ENCODE results near the gene ATAD3C.
A peak's percentile ranks its signal among the peaks of the same experiment; 100 is the strongest.

Gene ATAD3C

DNA sequence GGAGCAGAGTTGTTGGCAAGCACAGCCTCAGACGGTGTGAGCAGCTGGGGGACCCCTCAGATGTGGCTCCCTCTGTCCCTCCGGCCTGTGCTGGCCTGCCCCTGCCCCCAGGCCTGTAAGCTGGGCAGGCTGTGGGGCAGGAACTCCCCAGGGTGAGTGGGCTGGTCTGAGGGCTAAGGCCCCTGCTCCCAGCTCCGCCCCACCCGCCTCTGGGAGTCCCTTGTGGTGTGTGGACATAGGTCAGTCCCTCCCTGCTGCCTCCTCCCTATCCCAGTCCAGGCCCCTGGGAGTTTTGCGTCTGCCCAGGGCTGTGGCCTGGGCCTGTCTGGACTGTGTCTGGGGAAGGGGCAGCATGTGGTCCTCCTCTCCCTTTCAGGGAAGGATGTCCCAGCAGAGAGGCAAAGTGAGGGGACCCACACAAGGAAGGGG lies 17.6 kb upstream of the ATAD3C start:
- DNase-seq (ENCODE audit: low read depth in 2 of 2) = no peak

- no peak for DNase-seq (ENCODE audit: low read depth in 2 of 2)
Observed at GRCh38 chr1:1432274-1432950, 17.1 kb upstream of the ATAD3C start.

GRCh38 chr1:1432951-1433803 lies 16.3 kb upstream of the ATAD3C start:
- DNase-seq (ENCODE audit: low read depth in 2 of 2) = no peak

- DNase-seq (ENCODE audit: low read depth in 2 of 2) = peak; percentile 57 to 63
Observed at GRCh38 chr1:1433804-1434130, 15.7 kb upstream of the ATAD3C start.

DNA sequence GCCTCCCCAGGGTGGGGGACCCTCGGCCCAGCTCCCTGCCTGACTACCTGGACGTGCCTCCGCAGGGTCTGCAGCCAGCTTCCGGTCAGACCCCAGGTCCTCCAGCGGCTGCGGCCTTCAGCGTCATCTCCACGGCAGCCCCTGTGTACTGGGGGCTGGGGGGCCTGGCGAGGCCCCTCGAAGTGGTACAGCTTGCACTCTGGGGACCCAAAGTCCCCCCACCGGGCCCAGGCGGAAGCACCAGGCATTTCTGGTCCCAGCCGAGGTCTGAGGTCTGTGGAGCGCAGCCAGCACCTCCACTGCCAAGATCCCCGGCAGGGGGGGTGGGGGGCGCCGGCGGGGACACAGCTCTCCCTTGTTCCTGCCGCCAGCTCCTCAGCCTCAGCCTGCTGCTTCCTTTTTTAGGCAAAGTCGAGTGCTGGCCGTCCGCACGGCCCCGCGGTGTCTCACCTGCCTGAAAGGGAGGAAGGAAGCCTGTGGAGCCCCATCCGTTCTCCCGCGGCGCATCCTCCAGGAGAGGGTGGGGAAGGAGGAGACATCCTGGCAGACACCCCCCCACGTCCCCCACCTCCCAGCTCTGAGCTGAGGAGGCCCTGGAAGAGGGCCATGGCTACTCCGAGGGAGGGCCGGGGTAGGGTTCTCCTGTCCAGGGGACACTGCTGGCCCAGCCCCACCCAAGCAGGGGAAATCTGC lies 15.2 kb upstream of the ATAD3C start:
- DNase-seq (ENCODE audit: low read depth in 2 of 2) = no peak

- no peak for DNase-seq (ENCODE audit: low read depth in 2 of 2)
Observed at GRCh38 chr1:1434824-1435105, 14.7 kb upstream of the ATAD3C start.

GRCh38 chr1:1435106-1435903 lies 14.2 kb upstream of the ATAD3C start, which contains the start of gene VWA1:
Gene VWA1, plus strand, starts transcription at chr1:1435690. Its CDS starts 59 bp downstream, at chr1:1435749.
- peak; percentile 53 to 55 for DNase-seq (ENCODE audit: low read depth in 2 of 2)

- DNase-seq (ENCODE audit: low read depth in 2 of 2) = no peak
Observed at GRCh38 chr1:1435911-1436629, 13.4 kb upstream of the ATAD3C start.

DNA sequence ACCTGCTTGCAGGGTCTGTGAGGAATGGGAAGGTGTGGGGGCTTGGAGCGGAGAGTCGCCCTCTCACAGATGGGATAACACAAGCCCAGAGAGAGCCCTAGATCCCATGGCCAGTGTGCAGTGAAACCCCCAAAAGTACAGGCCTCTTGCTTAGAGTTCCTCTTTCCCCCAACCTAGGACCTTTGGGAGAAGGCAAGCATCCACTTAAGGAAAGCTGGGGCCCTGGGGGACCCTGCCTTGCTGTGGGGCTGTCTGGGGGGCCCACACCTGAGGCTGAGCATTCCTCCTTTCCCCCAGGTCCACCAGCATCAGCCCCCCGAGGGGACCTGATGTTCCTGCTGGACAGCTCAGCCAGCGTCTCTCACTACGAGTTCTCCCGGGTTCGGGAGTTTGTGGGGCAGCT lies 12.9 kb upstream of the ATAD3C start:
- DNase-seq (ENCODE audit: low read depth in 2 of 2) = no peak

GRCh38 chr1:1437033-1437903 lies 12.2 kb upstream of the ATAD3C start:
- DNase-seq (ENCODE audit: low read depth in 2 of 2) = no peak

DNA sequence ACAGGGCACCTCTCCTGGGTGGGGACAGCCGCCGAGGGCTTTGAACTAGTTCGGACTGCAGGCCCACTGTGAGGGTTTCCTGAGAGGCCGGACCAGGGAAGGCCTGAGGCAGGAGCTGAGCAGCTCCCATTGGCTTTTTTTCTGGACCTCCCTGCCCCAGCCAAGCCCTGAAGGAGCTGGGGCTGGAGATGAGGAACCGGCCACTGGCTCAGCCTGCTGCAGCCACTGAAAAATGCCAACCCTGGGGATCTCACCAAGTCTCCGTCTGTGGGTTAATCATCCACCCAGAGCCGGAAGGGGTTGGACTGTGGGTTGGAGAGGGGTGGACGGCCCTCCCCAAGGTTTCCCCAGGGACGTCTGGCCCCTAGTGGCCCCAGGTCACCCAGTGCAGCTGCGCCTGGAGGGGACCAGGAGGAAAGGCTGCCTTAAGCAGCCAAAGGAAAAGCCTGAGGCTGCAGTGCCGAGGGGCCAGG lies 11.5 kb upstream of the ATAD3C start:
- no peak for DNase-seq (ENCODE audit: low read depth in 2 of 2)

DNA sequence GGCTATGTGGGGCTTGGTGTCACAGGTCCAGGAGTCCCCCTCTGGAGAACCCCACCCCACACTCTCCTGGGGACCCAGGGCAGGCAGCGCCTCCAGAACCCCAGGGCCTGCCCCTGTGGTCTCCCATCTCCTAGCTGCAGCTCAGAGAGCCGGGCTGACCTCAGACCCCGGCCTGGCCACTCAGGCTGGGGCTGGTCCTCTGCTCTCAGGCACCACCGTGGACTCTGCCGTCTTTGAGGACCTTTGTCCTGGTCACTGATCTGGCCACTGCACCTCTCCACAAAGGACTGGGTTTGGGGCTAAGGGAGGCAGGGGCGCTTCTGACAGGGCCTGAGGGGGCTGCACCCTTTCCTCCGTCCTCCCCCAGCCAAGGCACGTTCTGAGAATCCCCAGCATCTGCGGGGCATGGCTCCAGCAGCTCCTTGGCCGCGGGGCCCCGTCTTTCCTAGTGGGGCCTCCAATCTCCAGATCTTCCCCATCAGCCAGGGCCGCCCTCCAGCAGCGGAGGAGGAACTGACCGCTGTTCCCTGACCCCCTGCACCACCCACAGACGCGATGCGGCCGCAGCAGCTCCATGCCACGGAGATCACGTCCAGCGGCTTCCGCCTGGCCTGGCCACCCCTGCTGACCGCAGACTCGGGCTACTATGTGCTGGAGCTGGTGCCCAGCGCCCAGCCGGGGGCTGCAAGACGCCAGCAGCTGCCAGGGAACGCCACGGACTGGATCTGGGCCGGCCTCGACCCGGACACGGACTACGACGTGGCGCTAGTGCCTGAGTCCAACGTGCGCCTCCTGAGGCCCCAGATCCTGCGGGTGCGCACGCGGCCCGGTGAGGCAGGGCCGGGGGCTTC lies 10.7 kb upstream of the ATAD3C start:
- no peak for DNase-seq (ENCODE audit: low read depth in 2 of 2)

DNA sequence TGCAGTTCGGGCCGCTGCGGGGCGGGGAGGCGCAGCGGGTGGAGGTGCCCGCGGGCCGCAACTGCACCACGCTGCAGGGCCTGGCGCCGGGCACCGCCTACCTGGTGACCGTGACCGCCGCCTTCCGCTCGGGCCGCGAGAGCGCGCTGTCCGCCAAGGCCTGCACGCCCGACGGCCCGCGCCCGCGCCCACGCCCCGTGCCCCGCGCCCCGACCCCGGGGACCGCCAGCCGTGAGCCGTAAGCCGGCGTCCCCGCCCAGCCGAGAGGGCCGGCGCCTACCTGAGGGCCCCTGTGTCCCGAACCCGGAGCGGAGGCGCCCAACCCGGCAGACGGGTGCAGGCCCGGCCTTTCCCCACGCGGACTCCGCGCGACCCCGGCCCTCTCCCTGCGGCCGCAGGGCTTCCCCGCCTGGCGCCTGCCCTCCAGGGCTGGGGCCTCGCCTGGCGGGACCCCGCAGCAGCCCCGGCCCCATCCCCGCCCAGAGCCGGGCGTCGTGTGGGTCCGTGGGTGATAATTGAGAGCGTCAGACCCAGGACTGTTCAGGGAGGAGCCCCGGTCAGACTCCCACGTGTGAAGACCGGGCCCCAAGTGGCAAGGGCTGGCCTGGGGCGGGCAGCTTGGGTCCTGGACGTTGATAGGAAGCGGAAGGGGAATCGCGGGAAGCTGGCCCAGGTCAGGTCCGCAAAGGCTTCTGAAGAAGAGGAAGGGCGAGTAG lies 9.8 kb upstream of the ATAD3C start:
- no peak for DNase-seq (ENCODE audit: low read depth in 2 of 2)

DNA sequence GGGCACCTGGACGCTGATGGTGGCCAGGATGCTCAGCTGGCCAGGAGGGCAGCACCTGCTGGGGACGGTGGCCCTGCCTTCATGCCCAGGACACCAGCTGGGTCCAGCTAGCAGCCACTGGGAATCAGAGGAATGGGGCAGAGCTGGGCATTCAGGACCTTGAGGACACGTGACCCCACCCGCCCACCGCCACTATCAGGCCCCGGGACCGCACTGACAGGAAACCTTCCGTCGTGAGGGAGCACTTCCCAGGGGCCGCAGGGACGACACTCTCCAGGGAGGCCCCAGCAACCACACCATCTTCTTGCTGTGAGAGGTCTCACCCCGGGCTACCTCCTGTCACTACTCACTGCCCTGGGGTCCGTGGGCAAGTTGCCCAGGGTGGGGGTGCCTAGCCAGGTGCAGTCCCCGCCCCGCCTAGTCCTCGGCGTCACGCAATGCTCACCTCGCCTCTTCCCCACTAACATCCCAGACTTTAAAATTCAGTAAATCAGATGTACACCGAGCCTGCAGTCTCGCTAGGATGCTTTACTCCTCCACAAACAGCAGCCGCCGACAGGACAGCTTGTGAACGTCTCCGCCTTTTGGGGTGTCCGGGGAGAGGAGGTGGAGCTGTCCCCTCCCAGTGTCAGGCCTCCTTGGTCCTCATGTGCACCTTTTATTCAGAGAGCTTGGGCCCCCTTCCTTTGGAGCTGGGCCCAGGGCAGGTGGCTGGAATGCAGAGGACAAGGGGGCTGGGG lies 9.1 kb upstream of the ATAD3C start:
- DNase-seq (ENCODE audit: low read depth in 2 of 2) = no peak

DNA sequence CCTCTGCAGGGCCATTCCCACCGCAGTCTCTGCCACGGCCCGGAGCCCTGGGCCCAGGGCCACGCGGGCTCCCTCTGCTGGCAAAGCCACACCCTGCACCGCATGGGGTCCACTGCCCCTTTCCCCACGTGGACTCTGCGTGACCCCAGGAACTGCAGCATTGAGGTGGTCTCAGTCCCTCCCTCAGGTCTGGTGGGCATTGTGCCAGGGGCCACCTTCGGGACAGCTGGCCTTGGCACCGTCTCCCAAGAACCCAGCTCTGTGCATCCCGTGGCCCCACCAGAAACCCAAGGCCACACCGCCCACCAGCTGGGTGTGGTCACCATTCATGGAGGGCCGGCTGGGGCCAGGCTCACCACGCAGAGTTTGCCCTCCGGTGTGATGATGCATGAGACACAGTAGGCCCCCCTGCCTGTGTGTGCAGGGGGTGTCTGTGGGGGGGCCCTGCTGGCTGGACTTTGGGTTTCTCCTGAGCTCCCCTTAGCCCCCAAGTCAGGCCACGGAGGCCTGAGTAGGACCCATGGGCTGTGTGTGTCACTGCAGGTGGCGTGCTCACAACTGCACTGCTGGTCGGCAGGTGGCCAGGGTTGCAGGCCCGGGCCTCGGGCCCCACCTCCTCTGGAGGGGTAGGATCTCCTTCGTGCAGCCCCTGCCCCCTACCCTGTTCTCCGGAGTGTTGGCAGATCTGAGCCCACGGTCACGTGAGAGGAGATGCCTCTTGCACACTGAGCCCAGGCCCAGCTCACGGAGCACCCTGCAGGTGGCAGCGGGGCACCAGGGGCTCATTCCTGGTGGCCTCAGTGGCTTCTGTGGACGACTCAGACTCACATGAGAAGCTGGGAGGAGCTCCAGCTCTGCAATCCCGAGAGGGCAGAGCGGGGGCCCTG lies 8.2 kb upstream of the ATAD3C start:
- DNase-seq (ENCODE audit: low read depth in 2 of 2) = peak; percentile 36 to 43

- no peak for DNase-seq (ENCODE audit: low read depth in 2 of 2)
Observed at GRCh38 chr1:1442069-1442770, 7.3 kb upstream of the ATAD3C start.
